ENCODE data around the gene KIF3B.
"Not testable (repeated sequence)": the region's sequence is repeated elsewhere in the genome, so short reads cannot be mapped to it uniquely, and the experiment has no call there.

The KIF3B gene

DNA sequence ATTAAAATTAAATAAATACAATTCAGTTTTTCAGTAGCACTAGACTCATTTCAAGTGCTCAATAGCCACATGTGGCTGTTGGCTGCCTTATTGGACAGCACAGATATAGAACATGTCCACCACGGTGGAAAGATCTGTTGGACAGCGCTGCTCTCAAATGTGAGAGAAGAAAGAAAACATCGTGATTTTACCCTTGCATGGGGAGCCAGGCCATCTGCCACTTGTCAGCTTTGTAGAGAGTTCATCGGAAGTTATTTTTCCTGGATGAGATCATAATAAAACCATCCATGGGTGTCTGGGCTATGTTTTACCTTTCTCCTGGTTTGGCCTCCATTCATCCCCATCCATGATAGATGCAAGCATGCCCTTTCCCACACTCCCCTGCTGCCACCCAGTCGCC is 5.8 kb upstream of the KIF3B start:
- no peak for DNase-seq (ENCODE audit: low spot score)
- no peaks in the 10 kb centered on the region for H3K27me3 Mint-ChIP-seq (ENCODE audit: low read depth)
- H3K4me1 Mint-ChIP-seq (ENCODE audit: low read depth), result no peaks in the 10 kb centered on the region
- H3K4me3 Mint-ChIP-seq, result no peak overlapping the region
- H3K36me3 Mint-ChIP-seq (ENCODE audit: low read depth), result no peaks in the 10 kb centered on the region
- no peaks in the 10 kb centered on the region for H3K9me3 Mint-ChIP-seq
- H3K27ac Mint-ChIP-seq, result no peak overlapping the region

GRCh38 chr20:32274359-32274758 is 3.1 kb upstream of the KIF3B start:
- H3K9me3 Mint-ChIP-seq, result no peaks in the 10 kb centered on the region
- H3K4me1 Mint-ChIP-seq (ENCODE audit: low read depth), result peaks cover 13% of the 10 kb centered on the region
- H3K27me3 Mint-ChIP-seq (ENCODE audit: low read depth), result no peaks in the 10 kb centered on the region
- H3K4me3 Mint-ChIP-seq, result no peak overlapping the region
- no peaks in the 10 kb centered on the region for H3K36me3 Mint-ChIP-seq (ENCODE audit: low read depth)
- no peak overlapping the region for H3K27ac Mint-ChIP-seq
- no peak for DNase-seq (ENCODE audit: low spot score)

DNA sequence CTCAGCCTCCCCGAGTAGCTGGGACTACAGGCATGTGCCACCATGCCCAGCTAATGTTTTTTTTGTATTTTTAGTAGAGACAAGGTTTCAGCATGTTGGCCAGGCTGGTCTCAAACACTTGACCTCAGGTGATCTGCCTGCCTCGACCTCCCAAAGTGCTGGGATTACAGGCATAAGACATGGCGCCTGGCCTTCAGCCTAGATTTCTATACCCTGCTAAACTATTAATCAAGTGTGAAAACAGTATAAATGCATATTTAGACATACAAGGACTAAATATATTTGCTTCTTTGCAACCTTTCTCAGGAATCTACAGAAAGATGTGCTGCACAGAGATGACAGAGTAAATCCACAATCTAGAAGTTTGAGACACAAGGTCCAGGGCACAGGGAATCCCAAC is 2.3 kb upstream of the KIF3B start:
- H3K9me3 Mint-ChIP-seq; H3K4me3 Mint-ChIP-seq; DNase-seq (ENCODE audit: low spot score); H3K27ac Mint-ChIP-seq; H3K27me3 Mint-ChIP-seq (ENCODE audit: low read depth); H3K36me3 Mint-ChIP-seq (ENCODE audit: low read depth): not testable (repeated sequence)
- peaks cover 19% of the 10 kb centered on the region for H3K4me1 Mint-ChIP-seq (ENCODE audit: low read depth)

DNA sequence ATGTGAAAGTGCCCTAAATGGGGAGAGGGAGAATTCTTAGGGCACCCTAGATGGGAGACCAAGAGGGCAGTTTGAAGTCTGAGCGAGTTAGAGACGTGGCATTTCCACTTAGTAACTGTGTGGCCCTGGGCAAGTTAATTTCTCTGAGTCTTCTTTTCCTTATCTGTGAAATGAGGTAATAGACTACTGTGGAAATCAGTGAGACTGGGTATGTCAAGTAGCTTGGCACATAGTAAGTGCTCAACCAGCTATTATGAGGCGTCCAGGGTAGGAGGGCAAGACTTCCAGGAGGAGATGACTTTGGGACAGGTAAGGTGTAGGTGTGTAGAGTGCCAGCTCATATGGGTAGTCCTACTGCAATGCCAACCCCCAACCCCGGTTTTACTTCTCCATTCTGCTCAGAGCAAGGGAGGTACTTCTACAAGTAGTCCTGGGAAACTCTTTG is 770 bp downstream of the KIF3B start:
- Mint-ChIP-seq H3K36me3 (ENCODE audit: low read depth) (peaks cover 11% of the 10 kb centered on the region), H3K4me1 (ENCODE audit: low read depth) (peaks cover 29% of the 10 kb centered on the region), H3K27ac (peak overlapping the region; percentile 85), H3K4me3 (peak overlapping the region; percentile 89), H3K27me3 (ENCODE audit: low read depth) (no peaks in the 10 kb centered on the region), H3K9me3 (no peaks in the 10 kb centered on the region)
- peak; percentile 12 for DNase-seq (ENCODE audit: low spot score)

- H3K27me3 Mint-ChIP-seq (ENCODE audit: low read depth), result no peaks in the 10 kb centered on the region
- H3K36me3 Mint-ChIP-seq (ENCODE audit: low read depth), result peaks cover 12% of the 10 kb centered on the region
- H3K4me1 Mint-ChIP-seq (ENCODE audit: low read depth), result peaks cover 54% of the 10 kb centered on the region
- no peak overlapping the region for H3K4me3 Mint-ChIP-seq
- DNase-seq (ENCODE audit: low spot score), result peak; percentile 10
- peak overlapping the region; percentile 4 for H3K27ac Mint-ChIP-seq
- no peaks in the 10 kb centered on the region for H3K9me3 Mint-ChIP-seq
Observed at GRCh38 chr20:32281711-32282110, 4.3 kb downstream of the KIF3B start.

DNA sequence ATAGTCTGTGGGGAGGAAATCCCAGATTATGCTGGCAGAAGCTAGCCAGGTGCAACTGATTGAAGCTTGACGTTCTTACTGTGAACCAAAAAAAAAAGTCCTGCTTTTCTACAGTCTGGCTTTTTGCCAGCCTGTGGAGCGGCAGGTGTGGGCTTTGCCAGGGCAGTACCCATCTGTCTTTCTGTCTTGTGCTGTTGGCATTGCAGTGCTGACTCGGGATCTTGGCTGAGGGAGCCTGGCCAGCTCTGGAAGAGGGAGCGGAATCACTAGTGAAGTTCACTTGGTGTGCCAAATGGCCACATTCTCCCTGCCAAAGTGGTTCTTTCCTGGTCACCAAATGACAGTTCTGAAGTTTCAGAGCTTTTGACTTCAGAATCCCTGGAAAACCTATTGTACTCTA is 5.0 kb downstream of the KIF3B start:
- no peak for DNase-seq (ENCODE audit: low spot score)
- H3K9me3 Mint-ChIP-seq, result no peaks in the 10 kb centered on the region
- no peak overlapping the region for H3K27ac Mint-ChIP-seq
- peaks cover 12% of the 10 kb centered on the region for H3K36me3 Mint-ChIP-seq (ENCODE audit: low read depth)
- H3K4me3 Mint-ChIP-seq, result no peak overlapping the region
- peaks cover 53% of the 10 kb centered on the region for H3K4me1 Mint-ChIP-seq (ENCODE audit: low read depth)
- no peaks in the 10 kb centered on the region for H3K27me3 Mint-ChIP-seq (ENCODE audit: low read depth)

- peak; percentile 27 for DNase-seq (ENCODE audit: low spot score)
- Mint-ChIP-seq H3K4me1 (ENCODE audit: low read depth) (peaks cover 38% of the 10 kb centered on the region), H3K27ac (peak overlapping the region; percentile 86), H3K27me3 (ENCODE audit: low read depth) (no peaks in the 10 kb centered on the region), H3K9me3 (no peaks in the 10 kb centered on the region), H3K36me3 (ENCODE audit: low read depth) (peaks cover 20% of the 10 kb centered on the region), H3K4me3 (peak overlapping the region; percentile 70)
Observed at GRCh38 chr20:32285082-32285620, 7.7 kb downstream of the KIF3B start.

DNA sequence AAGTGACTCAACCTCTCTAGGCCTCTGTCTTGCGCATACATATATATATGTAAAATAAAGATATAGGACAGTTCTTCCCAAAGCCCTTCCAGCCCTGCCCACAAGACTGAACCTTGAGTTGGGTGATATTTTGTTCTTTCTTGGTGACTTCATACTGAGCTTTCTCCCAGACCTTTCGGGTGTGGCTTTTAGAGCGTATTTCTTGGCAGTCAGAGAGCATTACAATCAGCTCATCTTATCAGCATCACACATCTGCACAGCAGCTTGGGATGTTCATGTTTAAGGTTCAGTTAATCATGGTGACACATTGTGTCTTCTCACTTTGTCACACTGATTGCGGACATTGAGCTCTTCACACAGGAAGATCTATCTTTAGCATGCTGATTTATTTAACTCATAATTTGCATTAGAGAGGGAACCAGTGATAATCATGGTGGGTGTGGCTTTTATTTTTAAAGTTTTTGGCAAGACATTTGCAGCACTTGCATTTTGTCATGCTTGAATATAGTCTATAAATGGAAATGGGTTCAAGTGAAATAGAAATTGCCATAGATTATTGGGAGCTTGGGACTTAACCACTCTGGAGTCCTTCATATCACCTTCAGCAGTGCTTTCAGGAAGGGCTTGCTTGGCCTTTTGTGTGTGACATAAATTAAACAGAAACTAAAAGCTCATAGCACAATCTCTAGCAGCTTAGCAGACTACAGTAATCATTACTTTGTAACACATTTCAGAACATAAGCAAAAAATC is 8.3 kb downstream of the KIF3B start:
- peak overlapping the region; percentile 70 for H3K4me3 Mint-ChIP-seq
- H3K4me1 Mint-ChIP-seq (ENCODE audit: low read depth), result peaks cover 38% of the 10 kb centered on the region
- peak overlapping the region; percentile 86 for H3K27ac Mint-ChIP-seq
- H3K36me3 Mint-ChIP-seq (ENCODE audit: low read depth), result peaks cover 23% of the 10 kb centered on the region
- no peaks in the 10 kb centered on the region for H3K9me3 Mint-ChIP-seq
- peak; percentile 82 for DNase-seq (ENCODE audit: low spot score)
- no peaks in the 10 kb centered on the region for H3K27me3 Mint-ChIP-seq (ENCODE audit: low read depth)

GRCh38 chr20:32287231-32287638 is 9.8 kb downstream of the KIF3B start:
- Mint-ChIP-seq H3K4me1 (ENCODE audit: low read depth) (peaks cover 28% of the 10 kb centered on the region), H3K36me3 (ENCODE audit: low read depth) (peaks cover 15% of the 10 kb centered on the region), H3K27me3 (ENCODE audit: low read depth) (no peaks in the 10 kb centered on the region), H3K9me3 (no peaks in the 10 kb centered on the region), H3K27ac (peak overlapping the region; percentile 45), H3K4me3 (no peak overlapping the region)
- DNase-seq (ENCODE audit: low spot score), result no peak

- H3K4me3 Mint-ChIP-seq, result no peak overlapping the region
- H3K27me3 Mint-ChIP-seq (ENCODE audit: low read depth), result no peaks in the 10 kb centered on the region
- H3K36me3 Mint-ChIP-seq (ENCODE audit: low read depth), result peaks cover 14% of the 10 kb centered on the region
- no peak overlapping the region for H3K27ac Mint-ChIP-seq
- peaks cover 28% of the 10 kb centered on the region for H3K4me1 Mint-ChIP-seq (ENCODE audit: low read depth)
- H3K9me3 Mint-ChIP-seq, result no peaks in the 10 kb centered on the region
- no peak for DNase-seq (ENCODE audit: low spot score)
Observed at GRCh38 chr20:32288225-32288849, 10.9 kb downstream of the KIF3B start.

DNA sequence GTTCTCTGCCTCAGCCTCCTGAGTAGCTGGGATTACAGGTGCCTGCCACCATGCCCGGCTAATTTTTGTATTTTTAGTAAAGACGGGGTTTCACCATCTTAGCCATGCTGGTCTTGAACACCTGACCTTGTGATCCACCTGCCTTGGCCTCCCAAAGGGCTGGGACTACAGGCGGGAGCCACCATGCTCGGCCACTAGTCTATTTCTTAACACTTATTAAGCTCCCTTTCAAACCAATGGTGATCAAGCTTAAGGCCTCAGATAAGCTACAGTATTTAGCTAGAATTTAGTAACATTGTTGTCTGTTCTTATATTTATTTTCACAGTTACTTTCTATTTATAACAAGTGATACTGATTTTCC is 11.8 kb downstream of the KIF3B start:
- Mint-ChIP-seq H3K4me1 (ENCODE audit: low read depth) (peaks cover 25% of the 10 kb centered on the region), H3K36me3 (ENCODE audit: low read depth) (peaks cover 13% of the 10 kb centered on the region)
- H3K27ac Mint-ChIP-seq; DNase-seq (ENCODE audit: low spot score); H3K27me3 Mint-ChIP-seq (ENCODE audit: low read depth); H3K9me3 Mint-ChIP-seq; H3K4me3 Mint-ChIP-seq: not testable (repeated sequence)

GRCh38 chr20:32289661-32290431 is 12.4 kb downstream of the KIF3B start:
- H3K9me3 Mint-ChIP-seq, result no peaks in the 10 kb centered on the region
- no peaks in the 10 kb centered on the region for H3K27me3 Mint-ChIP-seq (ENCODE audit: low read depth)
- H3K27ac Mint-ChIP-seq, result no peak overlapping the region
- DNase-seq (ENCODE audit: low spot score), result no peak
- no peak overlapping the region for H3K4me3 Mint-ChIP-seq
- peaks cover 13% of the 10 kb centered on the region for H3K36me3 Mint-ChIP-seq (ENCODE audit: low read depth)
- peaks cover 19% of the 10 kb centered on the region for H3K4me1 Mint-ChIP-seq (ENCODE audit: low read depth)

- no peak overlapping the region for H3K4me3 Mint-ChIP-seq
- H3K9me3 Mint-ChIP-seq, result no peaks in the 10 kb centered on the region
- H3K36me3 Mint-ChIP-seq (ENCODE audit: low read depth), result peaks cover 13% of the 10 kb centered on the region
- no peak for DNase-seq (ENCODE audit: low spot score)
- peaks cover 7% of the 10 kb centered on the region for H3K4me1 Mint-ChIP-seq (ENCODE audit: low read depth)
- H3K27ac Mint-ChIP-seq, result no peak overlapping the region
- no peaks in the 10 kb centered on the region for H3K27me3 Mint-ChIP-seq (ENCODE audit: low read depth)
Observed at GRCh38 chr20:32291166-32291565, 13.7 kb downstream of the KIF3B start.

DNA sequence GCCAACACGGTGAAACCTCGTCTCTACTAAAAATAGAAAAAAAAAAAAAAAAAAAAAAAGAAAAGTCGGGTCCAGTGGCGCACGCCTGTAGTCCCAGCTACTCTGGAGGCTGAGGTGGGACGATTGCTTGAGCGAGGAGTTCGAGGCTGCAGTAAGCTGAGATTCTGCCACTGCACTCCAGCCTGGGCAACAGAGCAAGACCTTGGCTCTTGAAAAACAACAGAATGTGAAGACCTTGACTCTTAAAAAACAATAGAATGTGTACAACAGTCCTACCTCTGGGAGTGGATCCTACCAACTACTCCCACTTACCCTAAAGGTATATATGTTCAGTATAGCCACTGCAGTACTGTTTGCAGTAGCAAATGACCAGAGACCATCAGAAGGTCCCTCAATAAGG is 15.1 kb downstream of the KIF3B start:
- DNase-seq (ENCODE audit: low spot score), result no peak
- no peaks in the 10 kb centered on the region for H3K27me3 Mint-ChIP-seq (ENCODE audit: low read depth)
- H3K9me3 Mint-ChIP-seq, result no peaks in the 10 kb centered on the region
- H3K27ac Mint-ChIP-seq, result no peak overlapping the region
- no peak overlapping the region for H3K4me3 Mint-ChIP-seq
- peaks cover 13% of the 10 kb centered on the region for H3K36me3 Mint-ChIP-seq (ENCODE audit: low read depth)
- H3K4me1 Mint-ChIP-seq (ENCODE audit: low read depth), result peaks cover 5% of the 10 kb centered on the region

All from T-helper 2 cell treated with Interferon-gamma antibody and Interleukin-4, amounts not matched to agents 5 μg/mL and 100 μg/mL, for 36 hours (primary cell).